Stimulated activated CD4-positive, alpha-beta T cell treated with anti-CD3 and anti-CD28 coated beads, Interleukin-1b, Interleukin-23, amount 100 ng/mL, for 4 hours (primary cell): Measurements from ENCODE around the gene LRRC23.
"Not testable (repeated sequence)": the region's sequence is repeated elsewhere in the genome, so short reads cannot be mapped to it uniquely, and the experiment has no call there.

ENCODE experiments used
- DNase-seq, 2 donors: peaks; one replicate each; pipeline ENCODE4 v3.0.0-alpha.2; 2020; ENCODE audit warnings: low read depth in 2 of 2

LRRC23 gene

DNA sequence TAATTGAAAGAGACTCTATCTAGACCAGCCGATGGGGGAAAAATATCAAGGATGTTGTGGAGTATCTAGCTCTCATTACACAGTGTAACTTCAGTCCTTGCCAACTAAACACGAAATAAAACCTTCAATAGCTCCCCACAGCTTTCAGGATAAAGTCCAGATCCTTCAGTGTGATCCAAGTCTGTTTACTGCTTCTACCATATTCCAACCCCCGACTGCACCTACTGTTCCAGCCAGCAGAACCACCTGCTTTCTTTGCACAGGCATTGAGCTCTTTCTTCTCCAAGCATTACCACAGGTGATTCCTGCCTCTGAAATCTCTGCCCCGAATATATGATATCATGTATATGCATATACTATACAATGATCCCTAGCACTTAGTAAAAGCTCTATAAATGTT, 2.2 kb upstream of the LRRC23 start:
- no peak for DNase-seq

DNA sequence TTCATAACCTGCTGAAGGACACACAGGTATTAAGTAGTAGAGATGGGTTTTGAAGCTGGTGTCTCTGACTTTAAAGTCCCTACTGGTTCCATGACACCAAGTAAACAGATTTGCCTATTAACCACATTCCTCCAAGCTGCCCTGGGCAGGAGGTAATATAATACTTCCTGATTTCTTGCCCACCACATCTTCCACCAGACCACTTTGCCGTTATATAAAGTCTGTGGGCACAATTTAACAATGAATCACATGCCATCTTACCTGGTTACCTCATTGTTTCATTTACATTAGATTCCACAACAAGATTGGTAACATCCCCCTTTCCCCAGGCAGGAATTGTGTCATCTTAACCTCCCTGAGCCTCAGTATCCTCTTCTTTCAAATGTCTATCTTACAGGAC, 900 bp upstream of the LRRC23 start:
- DNase-seq: no peak

DNA sequence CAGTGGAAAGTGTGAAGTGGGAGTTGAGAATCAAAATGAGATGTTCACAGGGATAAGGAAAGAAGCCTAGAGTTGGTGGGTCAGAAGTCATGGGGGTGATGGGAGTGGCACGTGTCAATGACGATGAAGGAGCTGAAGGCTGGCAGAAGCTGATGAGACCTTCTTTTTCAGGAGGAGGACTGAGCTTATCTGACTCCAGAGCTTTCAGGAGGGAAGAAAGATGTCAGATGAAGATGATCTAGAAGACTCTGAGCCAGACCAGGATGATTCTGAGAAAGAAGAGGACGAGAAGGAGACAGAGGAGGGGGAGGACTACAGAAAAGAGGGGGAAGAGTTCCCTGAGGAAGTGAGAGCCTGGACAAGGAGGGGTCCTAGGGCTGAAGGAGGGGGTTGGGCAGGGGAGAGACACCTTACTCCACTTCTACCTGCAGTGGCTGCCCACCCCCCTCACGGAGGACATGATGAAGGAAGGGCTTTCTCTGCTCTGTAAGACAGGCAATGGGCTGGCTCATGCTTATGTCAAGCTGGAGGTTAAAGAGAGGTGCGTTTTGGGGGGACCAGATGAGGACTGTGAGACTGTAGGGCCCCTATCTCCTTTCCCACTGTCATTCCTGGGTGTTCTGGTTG, 905 bp downstream of the LRRC23 start:
- no peak for DNase-seq

DNA sequence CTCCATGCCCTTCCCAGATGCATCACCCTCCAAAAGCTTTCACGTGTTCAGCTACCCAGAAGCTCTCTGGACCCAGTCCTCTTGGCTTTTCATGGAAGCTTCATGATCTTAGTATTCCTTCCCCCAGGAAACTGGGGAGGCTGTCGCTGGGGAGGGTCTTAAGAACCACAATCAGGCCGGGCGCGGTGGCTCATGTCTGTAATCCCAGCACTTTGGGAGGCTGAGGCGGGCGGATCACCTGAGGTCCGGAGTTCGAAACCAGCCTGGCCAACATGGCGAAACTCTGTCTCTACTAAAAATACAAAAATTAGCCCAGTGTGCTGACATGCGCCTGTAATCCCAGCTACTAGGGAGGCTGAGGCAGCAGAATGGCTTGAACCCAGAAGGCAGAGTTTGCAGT, 3.5 kb downstream of the LRRC23 start:
- not testable (repeated sequence) for DNase-seq

DNA sequence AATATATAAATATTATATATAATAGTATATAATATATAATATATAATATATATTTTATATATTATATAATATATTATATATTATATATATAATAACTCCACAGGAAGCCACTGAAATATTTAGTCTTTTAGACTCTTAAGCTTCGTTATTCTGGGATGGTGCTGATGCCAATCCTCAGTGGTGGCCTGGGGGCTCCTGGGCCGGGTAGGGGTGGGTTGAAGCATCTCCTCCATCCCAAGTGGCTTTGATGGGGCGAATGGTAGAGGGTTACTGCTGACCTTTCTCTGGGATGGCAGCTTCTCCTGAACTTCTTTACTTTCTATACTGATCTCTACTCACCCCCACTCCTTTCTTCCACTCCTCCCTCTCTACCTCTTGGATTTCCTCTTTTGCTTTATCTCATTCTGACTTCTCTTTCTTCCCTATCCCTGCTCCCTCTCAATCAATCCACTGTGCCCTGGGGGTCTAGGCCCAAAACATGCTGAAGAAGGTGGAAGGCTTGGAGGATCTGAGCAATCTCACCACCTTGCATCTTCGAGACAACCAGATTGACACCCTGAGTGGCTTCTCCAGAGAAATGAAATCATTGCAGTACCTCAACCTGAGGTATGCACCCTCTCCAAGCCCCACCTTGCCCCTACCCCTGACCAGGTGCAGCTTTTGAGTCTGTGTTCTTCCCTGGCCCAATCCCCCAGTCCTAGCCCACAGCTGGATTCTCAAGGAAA, 5.0 kb downstream of the LRRC23 start:
- DNase-seq: no peak

DNA sequence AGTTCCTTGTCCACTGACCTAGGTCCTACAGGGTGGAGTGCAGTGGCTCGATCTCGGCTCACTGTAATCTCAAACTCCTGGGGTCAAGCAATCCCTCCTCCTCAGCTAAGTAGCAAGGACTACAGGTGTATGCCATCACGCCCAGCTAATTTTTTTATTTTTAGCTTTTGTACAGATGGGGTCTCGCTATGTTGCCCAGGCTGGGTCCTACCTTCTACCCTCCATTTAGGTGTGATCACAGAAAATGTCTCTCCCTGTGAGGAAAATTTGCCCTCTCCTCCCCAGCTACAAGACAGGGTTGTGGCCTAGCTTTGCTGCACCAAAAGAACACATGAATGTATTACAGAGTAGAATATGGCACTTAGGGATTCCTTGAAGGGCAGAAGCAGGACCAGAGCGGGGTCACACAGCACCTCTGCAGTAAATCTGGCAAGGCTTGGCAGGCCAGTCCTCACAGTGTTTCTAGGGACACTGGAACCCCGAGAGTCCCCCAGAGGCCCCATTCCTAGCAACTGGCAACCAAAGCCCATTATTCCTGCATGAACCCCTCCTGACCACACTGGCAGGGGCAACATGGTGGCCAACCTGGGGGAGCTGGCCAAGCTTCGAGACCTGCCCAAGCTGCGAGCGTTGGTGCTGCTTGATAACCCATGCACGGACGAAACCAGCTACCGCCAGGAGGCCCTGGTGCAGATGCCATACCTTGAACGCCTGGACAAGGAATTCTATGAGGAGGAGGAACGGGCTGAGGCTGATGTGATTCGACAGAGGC, 7.7 kb downstream of the LRRC23 start:
- no peak for DNase-seq

DNA sequence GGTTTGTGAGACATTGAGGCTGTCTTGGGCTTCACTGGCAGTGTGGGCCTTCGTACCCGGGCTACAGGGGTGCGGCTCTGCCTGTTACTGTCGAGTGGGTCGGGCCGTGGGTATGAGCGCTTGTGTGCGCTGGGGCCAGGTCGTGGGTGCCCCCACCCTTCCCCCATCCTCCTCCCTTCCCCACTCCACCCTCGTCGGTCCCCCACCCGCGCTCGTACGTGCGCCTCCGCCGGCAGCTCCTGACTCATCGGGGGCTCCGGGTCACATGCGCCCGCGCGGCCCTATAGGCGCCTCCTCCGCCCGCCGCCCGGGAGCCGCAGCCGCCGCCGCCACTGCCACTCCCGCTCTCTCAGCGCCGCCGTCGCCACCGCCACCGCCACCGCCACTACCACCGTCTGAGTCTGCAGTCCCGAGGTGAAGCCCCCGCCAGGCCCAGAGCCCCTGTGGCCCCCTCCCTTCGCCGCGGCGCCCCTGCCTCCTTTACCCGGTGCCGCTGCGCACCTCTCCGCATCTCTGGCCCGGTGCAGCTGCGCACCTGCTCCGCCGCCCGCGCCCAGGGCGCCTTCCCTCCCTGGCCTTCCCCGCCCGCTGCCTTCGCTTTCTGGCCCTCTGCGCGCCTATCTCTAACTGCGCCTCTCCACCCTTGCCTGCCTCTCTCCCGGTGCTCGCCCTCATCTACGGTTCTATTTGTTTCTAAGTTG, 9.8 kb downstream of the LRRC23 start, which contains the start of gene ENO2:
Gene ENO2, plus strand, starts transcription at position 335 of the 701 bp plus-strand sequence. CDS start 1,253 bp downstream, outside the sequence.
- DNase-seq: peak; percentile 78 to 82

DNA sequence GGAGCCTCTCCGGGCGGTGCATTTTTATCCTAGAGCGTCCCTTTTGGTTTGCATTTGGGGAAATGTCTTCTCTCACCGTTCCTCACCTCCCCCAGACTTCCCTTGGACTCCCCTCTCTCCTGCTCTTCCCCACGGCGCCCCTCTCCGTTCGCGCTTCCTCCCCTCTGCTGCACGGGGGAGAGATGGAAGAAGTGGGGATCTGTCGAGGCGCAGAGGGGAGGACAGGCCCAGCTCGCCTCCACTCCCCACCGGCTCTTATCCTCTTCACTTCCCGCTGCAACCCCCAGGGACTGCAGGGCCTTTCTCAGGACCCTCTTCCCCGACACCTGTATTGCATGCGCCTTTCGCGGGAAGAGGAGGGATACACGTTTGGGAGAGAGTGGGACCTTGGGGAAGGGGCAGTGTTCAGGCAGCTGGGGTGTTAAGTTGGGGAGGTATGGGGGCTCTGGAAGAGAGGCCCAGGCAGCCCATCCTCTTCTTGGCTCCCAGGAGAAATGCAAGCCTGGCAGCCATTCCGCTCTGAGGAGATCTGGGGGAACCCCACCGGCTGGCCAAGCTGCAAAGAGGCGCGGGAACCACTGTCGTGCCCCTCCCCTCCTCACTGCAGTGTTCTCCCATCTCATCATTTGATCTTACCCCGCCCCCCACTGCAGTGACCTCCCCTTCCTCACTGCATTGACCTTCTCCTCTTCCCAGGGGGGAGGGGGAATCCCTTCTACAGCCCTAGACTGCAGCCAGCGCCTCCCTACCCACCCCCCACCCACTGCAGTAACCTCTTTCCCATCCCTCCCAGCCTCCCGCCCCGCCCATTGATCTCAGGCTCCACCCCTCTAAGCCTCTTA, 10.5 kb downstream of the LRRC23 start:
- no peak for DNase-seq

DNA sequence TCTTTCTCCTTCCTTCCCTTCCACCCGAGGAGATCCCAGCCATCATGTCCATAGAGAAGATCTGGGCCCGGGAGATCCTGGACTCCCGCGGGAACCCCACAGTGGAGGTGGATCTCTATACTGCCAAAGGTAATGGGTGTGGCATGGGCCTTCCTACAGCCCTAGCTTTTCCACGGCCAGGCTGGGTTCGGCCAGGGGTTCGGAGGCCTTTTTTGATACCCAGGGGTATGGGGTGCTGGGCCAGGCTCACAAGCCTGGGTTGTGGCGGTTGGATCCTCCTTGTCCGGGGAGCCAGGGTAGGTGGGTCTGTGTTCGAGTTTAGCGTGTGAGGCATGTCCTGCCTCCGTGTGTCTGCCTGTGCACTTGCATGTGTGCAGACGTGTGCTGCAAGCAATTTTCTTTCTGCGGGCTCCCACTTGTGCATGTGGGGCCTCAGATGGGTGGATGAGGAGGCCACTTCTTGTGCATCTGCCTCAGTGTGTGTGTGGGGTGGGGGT, 11.2 kb downstream of the LRRC23 start:
- no peak for DNase-seq

DNA sequence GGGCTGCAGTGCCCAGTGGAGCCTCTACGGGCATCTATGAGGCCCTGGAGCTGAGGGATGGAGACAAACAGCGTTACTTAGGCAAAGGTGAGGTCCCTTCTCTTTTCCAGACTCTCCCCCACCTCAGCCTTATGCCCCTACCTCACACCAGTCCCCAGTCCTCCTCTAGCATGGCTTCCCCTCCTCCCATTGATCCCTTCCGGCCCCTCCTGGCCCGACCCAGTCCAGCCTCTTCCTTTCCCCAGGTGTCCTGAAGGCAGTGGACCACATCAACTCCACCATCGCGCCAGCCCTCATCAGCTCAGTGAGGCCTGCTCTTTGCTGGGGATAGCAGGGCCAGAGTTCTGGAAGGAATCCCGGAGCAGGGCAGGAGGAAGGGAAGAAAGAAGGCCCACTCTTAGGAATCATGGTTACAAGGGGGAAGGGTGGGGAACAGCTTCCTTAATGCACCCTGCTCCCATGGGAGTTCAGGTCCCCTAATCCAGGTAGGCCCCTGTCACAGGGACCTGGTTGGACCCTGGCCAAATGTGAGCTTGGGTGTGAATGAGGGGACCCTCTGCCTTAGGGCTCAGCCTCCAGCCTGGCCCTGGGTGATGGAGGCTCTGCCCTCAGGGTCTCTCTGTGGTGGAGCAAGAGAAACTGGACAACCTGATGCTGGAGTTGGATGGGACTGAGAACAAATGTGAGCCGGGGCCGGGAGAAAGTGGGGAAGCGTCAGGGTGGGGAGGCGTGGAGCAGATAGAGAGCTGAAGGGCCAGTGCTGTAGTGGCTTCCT, 12.0 kb downstream of the LRRC23 start:
- no peak for DNase-seq

DNA sequence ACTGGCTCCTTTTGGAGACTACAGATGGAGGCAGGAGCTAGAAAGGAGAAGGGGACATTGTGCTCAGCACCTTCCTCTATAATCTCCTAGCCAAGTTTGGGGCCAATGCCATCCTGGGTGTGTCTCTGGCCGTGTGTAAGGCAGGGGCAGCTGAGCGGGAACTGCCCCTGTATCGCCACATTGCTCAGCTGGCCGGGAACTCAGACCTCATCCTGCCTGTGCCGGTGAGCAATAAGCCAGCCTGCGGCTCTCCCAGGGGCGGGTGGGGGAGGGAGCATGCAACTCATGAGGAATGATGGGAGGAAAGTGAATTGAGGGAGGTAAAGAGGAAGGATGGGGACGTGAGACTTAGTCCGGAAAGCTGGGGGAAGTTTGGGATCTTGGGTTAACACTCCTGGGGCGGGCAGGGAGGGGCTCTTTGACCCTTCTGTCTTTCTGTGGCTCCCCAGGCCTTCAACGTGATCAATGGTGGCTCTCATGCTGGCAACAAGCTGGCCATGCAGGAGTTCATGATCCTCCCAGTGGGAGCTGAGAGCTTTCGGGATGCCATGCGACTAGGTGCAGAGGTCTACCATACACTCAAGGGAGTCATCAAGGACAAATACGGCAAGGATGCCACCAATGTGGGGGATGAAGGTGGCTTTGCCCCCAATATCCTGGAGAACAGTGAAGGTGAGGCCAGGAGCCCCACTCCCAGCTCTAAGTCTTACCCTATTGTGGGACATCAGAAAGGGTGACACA, 13.0 kb downstream of the LRRC23 start:
- DNase-seq: no peak

DNA sequence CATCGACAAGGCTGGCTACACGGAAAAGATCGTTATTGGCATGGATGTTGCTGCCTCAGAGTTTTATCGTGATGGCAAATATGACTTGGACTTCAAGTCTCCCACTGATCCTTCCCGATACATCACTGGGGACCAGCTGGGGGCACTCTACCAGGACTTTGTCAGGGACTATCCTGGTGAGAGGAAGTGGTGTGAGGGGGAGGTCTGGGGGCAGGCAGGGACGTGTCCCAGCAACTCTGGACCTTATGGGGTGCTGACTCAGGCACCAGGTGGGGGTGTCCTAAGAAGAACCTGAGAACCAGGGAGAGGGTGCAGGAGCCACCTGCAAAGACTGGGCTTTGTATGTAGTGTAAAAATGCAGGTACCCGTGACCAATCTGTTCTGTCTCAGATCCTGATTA, 15.0 kb downstream of the LRRC23 start:
- no peak for DNase-seq

DNA sequence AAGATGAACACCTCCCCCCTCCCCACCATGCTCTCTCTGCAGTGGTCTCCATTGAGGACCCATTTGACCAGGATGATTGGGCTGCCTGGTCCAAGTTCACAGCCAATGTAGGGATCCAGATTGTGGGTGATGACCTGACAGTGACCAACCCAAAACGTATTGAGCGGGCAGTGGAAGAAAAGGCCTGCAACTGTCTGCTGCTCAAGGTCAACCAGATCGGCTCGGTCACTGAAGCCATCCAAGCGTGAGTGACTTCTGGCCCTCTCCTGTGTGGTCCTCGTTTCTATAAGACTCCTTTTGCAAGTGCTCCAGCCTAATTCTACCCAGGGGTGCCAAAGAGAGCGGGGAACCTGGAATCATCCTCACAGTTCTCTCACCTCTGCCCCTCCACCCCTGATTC, 16.9 kb downstream of the LRRC23 start:
- DNase-seq: no peak

DNA sequence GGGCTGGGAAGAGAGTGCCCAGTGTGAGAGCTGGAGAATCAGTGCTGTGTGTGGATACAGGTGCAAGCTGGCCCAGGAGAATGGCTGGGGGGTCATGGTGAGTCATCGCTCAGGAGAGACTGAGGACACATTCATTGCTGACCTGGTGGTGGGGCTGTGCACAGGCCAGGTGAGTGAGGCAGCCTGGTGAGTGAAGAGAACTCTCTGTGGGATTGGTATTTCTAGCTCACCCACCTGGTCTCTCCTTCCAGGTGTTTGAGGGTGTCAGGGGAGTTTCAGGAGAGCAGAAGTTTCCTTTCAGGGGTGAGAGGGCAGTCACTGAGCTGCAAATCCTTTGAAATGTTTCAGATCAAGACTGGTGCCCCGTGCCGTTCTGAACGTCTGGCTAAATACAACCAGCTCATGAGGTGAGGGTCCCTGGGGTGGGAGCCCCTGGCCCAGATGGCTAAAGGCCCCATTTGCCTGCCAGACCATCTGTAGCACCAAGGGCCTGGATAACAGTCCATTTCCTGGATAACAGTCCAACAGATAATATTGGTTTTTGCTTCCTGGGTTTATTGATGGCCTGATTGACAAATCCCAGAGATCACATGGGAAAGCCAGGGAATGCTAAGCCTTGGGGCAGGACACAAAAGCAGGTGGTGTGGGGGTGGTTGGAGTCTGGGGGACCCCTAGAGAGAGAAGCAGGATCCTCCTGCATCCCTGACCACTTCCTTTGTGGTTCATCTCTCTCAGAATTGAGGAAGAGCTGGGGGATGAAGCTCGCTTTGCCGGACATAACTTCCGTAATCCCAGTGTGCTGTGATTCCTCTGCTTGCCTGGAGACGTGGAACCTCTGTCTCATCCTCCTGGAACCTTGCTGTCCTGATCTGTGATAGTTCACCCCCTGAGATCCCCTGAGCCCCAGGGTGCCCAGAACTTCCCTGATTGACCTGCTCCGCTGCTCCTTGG, 17.6 kb downstream of the LRRC23 start:
- DNase-seq: no peak

DNA sequence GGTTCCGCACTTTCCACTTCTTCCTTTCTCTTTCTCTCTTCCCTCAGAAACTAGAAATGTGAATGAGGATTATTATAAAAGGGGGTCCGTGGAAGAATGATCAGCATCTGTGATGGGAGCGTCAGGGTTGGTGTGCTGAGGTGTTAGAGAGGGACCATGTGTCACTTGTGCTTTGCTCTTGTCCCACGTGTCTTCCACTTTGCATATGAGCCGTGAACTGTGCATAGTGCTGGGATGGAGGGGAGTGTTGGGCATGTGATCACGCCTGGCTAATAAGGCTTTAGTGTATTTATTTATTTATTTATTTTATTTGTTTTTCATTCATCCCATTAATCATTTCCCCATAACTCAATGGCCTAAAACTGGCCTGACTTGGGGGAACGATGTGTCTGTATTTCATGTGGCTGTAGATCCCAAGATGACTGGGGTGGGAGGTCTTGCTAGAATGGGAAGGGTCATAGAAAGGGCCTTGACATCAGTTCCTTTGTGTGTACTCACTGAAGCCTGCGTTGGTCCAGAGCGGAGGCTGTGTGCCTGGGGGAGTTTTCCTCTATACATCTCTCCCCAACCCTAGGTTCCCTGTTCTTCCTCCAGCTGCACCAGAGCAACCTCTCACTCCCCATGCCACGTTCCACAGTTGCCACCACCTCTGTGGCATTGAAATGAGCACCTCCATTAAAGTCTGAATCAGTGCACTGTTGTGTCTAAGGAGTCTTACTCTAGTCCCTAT, 18.5 kb downstream of the LRRC23 start:
- no peak for DNase-seq

DNA sequence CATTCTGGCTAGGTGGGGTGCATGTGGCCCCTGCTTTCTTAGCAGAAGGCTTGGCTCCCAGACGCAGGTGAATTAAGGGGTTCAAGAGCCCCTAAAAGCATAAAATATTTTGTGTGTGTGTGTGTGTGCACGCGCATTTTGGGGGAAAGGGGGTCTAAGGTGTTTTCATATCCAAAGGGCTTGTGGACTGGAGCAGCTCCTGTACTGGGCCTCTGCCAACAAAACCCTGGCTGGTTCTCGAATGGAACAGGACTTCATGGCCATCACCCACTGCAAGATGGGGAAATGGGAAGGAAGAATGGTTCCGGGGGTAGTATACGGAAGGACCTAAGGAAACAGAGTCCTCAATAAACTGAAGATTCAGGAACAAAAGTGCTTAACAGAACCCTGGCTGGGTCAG, 19.2 kb downstream of the LRRC23 start:
- no peak for DNase-seq

DNA sequence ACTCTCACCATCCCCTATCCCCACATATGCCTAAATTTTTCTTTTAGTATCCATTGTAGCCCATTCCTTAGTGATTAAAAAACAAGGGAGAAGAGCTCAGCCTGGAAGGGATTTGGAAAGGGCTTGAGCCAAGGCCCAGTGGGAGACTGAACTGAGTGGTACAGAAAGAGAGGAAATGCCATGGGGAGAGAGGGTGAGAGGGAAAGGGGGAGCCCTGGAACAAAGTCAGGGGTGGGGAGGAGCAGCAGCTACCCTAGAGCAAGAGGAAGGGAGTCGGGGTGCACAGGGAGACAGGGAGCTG, 20.6 kb downstream of the LRRC23 start:
- no peak for DNase-seq
